HG03045 (cell line): ENCODE measurements around the gene PLCB3.
"Not testable (repeated sequence)": the region's sequence is repeated elsewhere in the genome, so short reads cannot be mapped to it uniquely, and the experiment has no call there.

Source experiments
- ATAC-seq: cut with Tn5 transposase; IDR thresholded peaks from one replicate; pipeline ENCODE4 v1.9.1; 2021; ENCODE audit warnings: mild to moderate bottlenecking, moderate library complexity; ENCODE audit not compliant: unreplicated experiment

PLCB3 gene

DNA sequence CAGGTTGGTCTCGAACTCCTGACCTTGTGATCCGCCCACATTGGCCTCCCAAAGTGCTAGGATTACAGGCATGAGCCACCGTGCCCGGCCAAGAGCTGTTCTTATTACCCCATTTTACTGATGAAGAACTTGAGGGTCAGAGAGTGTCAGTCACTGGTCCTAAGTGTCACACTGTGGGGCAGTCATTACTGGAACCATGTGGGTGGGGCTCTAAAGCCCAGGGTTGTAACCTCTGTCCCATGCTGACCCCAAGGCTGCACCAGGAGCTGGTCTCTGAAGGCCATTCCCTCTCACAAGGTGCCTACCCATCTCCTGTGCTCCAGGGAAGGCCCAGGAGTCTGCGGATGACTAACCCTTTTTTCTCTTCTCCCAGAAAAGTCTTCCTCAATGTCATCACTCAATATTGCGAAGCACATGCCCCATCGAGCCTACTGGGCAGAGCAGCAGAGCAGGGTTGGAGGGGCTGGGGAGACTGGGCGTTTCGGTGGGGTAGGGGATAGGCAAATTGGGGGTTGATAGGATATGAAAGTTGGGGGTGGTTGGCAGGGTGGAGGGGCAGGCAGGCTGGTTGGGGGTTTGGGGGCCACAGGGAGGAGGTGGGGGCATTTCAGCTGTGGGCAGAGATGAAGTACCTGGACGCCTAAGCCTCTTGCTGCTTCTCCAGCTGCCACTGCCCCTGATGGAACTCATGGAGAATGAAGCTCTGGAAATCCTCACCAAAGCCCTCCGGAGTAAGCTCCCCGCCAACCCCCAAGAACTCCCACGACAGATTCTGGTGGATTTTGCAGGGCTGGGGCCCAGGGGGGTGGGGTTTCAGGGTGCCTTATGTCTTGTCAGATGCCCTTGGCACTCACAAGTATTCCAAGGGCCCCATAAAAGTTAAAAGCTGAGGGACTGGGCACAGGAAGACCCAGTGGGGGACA is 52.0 kb downstream of the PLCB3 start:
- no peak for ATAC-seq

DNA sequence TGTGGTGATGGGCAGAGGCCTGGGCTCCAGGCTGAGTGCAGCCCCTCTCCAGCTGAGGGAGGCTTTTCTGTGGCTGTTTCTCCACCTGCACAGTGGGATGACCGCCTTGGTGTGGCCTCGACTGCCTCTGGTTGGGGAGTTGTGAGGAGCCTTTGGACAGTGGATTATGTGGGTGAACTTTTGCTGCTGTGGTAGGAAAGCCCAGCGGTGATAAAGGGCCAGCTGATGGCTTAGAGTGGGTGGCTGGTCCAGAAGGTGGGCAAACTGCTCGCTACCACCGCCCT is 52.6 kb downstream of the PLCB3 start:
- ATAC-seq = no peak

GRCh38 chr11:64304316-64305072 is 53.2 kb downstream of the PLCB3 start:
- peak; percentile 19 for ATAC-seq

DNA sequence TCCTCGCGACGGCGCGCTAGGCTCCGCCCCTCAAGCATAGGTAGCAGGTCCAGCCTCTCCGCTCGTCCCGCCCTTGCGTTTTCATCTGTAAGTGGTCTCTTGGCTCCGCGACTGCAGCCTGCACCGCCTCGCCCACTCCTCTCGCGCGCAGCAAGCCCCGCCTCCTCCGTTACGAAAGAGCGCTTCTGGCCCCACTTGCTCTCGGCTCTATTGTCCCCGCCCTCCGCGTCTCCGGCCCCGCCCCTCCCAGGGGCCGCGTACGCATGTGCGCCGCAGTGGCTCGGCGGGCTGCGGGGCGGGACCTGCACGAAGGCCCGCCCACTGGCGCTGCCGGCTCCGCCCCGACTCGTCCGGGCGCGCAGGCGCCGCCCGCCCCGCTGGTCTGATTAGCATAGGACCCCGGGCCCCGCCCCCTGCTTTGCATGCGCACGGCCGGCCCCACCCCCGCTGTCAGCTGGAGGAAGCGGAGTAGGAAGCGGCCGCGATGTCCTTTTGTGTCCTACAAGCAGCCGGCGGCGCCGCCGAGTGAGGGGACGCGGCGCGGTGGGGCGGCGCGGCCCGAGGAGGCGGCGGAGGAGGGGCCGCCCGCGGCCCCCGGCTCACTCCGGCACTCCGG is 53.9 kb downstream of the PLCB3 start, which contains the start of gene ESRRA:
Gene ESRRA, plus strand, starts transcription at position 450 of the 616 bp plus-strand sequence. CDS start 1,656 bp downstream, outside the sequence.
- peak; percentile 70 for ATAC-seq

DNA sequence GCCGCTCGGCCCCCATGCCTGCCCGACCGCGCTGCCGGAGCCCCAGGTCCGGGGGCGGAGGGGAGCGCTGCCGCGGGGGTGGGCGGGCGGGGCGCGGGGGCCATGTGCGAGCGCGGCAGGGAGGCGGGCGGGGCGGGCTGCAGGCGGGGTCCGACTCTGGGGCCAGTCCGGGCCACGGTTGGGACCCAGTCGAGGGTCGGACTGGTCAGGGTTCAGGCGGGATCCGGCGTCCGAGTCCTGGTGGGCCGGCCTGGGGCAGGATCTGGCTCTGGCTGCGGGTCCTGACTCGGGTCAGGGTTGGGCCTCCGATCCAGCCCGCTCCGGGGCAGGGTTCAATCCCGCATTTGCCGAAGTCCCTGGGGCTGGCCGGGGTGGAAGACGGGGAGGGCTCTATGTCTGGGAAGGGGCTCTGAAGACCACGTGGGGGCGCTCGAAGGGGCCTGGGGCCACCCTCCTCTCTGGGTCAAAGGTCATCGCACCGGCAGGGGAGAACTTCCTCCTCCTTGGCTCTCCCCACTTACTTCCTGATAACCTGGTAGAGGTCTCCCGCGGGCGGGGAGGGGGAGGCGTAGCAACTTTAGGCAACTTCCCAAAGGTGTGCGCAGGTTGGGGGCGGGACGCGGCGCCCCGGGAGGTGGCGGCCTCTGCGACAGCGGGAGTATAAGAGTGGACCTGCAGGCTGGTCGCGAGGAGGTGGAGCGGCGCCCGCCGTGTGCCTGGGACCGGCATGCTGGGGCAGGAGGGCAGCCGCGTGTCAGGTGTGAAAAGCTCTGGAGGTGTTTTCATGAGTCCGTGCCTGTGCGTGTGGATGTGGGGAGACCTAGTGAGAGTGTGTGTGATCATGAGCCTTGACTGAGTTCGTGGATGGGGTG is 54.6 kb downstream of the PLCB3 start:
- peak; percentile 33 for ATAC-seq

- no peak for ATAC-seq
Measured at GRCh38 chr11:64306563-64306875, 55.2 kb downstream of the PLCB3 start.

DNA sequence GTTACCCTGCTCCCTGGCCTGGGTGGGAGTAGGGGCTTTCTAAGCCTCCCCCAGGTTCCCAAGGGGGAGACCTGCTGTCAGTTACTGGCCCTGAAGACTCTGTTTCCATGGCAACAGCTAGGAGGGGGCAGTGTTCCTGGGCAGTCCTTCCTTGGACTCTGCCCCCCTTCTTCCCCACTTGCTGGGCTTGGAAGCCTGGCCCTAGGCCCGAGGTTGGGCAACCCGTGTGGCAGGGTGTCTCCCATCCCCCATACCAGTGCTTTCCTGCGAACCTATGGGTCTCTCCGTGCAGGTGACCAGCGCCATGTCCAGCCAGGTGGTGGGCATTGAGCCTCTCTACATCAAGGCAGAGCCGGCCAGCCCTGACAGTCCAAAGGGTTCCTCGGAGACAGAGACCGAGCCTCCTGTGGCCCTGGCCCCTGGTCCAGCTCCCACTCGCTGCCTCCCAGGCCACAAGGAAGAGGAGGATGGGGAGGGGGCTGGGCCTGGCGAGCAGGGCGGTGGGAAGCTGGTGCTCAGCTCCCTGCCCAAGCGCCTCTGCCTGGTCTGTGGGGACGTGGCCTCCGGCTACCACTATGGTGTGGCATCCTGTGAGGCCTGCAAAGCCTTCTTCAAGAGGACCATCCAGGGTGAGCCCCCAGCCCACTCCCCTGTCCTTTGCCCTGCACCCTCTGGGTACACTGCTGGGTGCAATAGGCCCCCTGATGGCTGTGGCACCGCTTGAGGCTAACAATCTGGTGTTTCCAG is 55.7 kb downstream of the PLCB3 start:
- ATAC-seq = no peak

- ATAC-seq = not testable (repeated sequence)
Measured at GRCh38 chr11:64307795-64308194, 56.5 kb downstream of the PLCB3 start.

DNA sequence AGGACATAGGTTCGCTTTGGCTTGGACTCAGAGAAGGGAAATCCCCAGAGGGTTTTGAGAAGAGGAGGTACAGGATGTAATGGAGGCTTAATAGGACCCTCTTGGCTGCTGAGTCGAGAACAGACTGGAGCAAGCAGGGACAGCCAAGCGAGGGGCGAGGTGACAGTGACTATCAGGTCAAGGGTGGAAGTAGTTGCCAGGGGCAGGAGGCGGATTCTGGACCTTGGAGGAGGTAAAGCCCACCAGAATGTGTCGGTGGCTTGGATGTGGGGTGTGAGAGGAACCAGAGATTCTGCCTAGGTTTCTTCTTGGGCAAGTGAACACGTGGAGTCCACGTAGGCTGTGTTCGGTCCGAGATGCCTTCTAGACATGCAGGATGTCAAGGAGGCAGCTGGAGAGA is 61.6 kb downstream of the PLCB3 start:
- ATAC-seq = no peak

GRCh38 chr11:64313491-64314145 is 62.3 kb downstream of the PLCB3 start:
- no peak for ATAC-seq

DNA sequence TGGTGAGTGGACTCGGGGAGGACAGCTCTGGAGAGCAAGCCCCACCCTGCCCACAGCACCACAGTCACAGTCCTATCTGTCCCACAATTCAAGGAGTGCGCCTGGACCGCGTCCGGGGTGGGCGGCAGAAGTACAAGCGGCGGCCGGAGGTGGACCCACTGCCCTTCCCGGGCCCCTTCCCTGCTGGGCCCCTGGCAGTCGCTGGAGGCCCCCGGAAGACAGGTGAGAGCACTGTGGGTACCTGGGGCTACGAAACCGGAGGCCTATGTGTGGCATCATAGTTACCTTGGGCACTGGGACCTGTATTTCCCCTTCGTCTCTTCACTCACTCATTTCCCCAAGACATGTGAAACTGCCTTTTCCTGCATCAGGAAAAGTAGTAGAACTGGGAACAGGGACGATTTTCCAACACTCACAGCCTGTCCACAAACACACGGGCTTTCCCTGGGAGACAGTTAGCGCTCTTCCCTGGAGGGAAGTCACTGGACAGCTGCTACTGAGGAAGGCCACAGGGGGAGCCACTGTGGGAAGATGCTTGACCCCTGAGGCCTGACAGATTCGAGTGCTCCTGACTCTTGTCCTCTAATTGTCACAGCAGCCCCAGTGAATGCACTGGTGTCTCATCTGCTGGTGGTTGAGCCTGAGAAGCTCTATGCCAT is 62.9 kb downstream of the PLCB3 start:
- ATAC-seq = no peak

DNA sequence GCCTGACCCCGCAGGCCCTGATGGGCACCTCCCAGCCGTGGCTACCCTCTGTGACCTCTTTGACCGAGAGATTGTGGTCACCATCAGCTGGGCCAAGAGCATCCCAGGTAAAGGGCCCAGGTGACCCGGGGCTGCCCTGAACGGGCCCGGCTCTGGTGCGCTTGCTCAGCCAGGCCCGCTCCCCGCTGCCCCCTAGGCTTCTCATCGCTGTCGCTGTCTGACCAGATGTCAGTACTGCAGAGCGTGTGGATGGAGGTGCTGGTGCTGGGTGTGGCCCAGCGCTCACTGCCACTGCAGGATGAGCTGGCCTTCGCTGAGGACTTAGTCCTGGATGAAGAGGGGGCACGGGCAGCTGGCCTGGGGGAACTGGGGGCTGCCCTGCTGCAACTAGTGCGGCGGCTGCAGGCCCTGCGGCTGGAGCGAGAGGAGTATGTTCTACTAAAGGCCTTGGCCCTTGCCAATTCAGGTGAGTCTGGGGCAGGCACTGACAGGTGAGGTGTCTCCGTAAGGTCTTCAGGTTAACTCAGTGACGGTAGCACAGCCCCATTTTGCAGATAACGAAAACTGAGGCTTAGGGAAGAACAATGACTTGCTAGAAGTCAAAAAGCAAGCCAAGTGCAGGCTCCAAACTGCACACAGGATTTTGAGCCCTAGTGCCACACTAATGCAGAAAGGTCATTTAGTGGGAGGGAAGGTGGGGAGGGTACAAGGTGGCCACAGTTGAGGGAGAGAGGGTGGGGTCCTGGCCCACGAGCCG is 63.7 kb downstream of the PLCB3 start:
- no peak for ATAC-seq

DNA sequence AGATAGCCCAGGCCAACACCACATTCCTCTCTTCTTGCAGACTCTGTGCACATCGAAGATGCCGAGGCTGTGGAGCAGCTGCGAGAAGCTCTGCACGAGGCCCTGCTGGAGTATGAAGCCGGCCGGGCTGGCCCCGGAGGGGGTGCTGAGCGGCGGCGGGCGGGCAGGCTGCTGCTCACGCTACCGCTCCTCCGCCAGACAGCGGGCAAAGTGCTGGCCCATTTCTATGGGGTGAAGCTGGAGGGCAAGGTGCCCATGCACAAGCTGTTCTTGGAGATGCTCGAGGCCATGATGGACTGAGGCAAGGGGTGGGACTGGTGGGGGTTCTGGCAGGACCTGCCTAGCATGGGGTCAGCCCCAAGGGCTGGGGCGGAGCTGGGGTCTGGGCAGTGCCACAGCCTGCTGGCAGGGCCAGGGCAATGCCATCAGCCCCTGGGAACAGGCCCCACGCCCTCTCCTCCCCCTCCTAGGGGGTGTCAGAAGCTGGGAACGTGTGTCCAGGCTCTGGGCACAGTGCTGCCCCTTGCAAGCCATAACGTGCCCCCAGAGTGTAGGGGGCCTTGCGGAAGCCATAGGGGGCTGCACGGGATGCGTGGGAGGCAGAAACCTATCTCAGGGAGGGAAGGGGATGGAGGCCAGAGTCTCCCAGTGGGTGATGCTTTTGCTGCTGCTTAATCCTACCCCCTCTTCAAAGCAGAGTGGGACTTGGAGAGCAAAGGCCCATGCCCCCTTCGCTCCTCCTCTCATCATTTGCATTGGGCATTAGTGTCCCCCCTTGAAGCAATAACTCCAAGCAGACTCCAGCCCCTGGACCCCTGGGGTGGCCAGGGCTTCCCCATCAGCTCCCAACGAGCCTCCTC is 64.6 kb downstream of the PLCB3 start:
- not testable (repeated sequence) for ATAC-seq

DNA sequence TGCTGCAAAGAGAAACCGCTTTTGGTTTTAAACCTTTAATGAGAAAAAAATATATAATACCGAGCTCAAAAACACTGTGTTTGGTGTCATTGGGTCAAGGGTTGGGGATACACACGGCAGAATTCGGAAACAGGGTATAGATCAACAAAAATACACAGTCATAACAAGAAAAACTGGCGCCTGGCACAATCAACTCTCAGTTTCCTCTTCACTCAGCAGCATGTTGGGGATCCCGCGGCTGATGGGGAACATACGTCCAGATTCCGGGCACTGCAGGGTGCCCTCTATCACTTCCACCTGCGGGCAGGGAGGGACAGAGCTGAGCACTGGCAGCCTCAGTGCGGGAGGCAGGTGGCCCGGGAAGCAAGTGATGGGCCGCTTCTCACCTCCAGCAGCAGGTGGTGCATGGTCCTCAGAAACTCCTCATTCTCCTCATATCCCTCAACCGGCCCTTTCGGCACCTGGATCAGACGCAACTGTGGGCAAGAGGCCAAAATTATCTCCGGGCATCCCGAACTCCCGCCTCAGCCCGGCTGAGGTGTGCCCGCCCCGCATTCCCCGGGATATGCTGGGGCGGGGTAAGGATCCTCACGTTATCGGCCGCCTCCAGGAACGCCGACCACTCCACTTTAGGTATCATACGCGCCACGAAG is 65.5 kb downstream of the PLCB3 start:
- peak; percentile 2 for ATAC-seq

DNA sequence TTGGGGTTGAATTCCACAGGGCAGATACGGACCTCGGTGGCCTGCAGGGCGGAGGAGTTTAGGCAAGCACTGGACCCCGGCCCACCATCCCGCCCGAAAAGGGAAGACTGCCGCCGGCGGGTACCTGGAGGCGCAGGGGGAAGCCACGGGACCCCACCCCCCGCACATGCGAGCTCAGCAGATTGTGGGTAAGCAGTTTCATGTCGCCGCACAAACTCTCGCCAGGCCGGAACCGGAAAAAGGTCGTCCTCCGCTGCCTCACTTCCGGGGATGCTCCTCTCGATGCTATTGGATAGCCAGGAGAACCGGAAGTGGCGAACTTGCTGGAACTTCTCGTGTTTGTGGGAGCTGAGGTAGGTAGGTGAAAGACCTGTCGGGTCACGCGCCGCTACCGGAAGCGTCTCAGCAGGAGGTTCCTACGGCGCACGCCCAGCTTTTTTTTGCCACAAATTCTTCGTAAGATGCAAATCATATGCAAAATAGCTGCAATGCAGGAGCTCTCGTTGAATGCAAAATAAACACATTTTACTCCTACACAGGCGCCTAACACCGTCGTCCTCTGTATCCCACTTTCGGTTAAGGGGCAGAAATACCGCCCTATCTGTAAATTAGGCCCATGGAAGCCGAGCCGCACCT is 66.1 kb downstream of the PLCB3 start, which contains the start of gene TRMT112:
Gene TRMT112, minus strand, starts transcription at position 235 of the 636 bp plus-strand sequence. Its CDS starts 33 bp downstream, at position 202.
- ATAC-seq = peak; percentile 65
